HAP-1 (cell line): ENCODE results near the gene OPRD1.
A peak's percentile ranks its signal among the peaks of the same experiment; 100 is the strongest.
"Not testable (repeated sequence)": the region's sequence is repeated elsewhere in the genome, so short reads cannot be mapped to it uniquely, and the experiment has no call there.

Source experiments
- DNase-seq, 2 experiments: peaks; one replicate each; pipeline ENCODE4 v3.0.0-alpha.2; 2016 to 2020; ENCODE audit warnings: low spot score in 2 of 2
- H3K27me3 ChIP-seq: fragments of 250-450 bp; sonication (Bioruptor Pico); 2 replicates; pipeline ENCODE4 v1.5.1; 2020; ENCODE audit warnings: low read depth, mild to moderate bottlenecking, moderate library complexity
- H3K36me3 ChIP-seq: fragments of 250-450 bp; sonication (Bioruptor Pico); replicated peaks from 2 replicates; pipeline ENCODE4 v1.5.1; 2020; ENCODE audit warnings: mild to moderate bottlenecking
- H3K4me1 ChIP-seq: fragments of 250-450 bp; sonication (Bioruptor Pico); 2 replicates; pipeline ENCODE4 v1.5.1; 2020; ENCODE audit warnings: mild to moderate bottlenecking
- H3K4me3 ChIP-seq: fragments of 250-450 bp; sonication (Bioruptor Pico); 2 replicates; pipeline ENCODE4 v1.5.1; 2020; ENCODE audit warnings: mild to moderate bottlenecking, moderate library complexity
- H3K9me3 ChIP-seq: fragments of 250-450 bp; sonication (Bioruptor Pico); 2 replicates; pipeline ENCODE4 v1.5.1; 2020; ENCODE audit warnings: mild to moderate bottlenecking, moderate library complexity
- in situ Hi-C: fragments of 300-500 bp; cut with MboI; formaldehyde crosslinking; loops from 3 replicates; pipeline ENCODE4 v1.14.3; 2020; ENCODE audit warnings: low sequenced_read_pairs, inconsistent platforms, mixed read lengths

OPRD1 gene

DNA sequence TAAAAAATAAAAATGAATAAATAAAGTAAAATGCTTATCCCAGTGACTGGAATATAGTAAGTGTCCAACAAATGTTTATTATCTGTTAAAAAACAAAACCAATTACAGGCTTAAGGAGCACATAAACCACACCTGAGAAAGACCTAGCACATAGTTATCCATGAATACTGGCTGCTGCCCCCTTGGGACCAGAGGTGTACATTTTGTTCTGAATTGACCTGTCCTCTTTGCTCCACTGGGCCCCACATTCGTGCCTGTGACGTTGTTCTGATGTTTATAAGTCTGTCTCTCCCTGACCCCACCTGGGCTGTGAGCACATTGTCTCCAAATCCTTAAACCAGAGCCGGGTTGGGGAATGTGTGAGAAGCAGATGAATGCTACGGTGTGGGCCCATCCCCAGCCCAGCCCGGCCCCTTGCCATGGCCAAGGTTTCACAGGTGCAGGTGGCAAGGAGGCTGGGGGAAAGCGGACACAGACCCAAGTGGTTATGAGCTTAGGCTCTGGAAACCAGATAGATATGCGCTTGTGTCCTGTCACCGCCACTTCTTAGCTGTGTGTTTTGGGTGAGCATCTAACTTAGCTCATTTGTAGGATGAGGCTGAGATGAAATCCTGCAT lies 29.1 kb downstream of the OPRD1 start:
- no peak for DNase-seq
- in situ Hi-C loops, result no loop called here
- Histone ChIP-seq H3K4me3 (no peak overlapping the region), H3K27me3 (no peaks in the 10 kb centered on the region), H3K4me1 (no peaks in the 10 kb centered on the region), H3K9me3 (no peaks in the 10 kb centered on the region), H3K36me3 (no peaks in the 10 kb centered on the region)

DNA sequence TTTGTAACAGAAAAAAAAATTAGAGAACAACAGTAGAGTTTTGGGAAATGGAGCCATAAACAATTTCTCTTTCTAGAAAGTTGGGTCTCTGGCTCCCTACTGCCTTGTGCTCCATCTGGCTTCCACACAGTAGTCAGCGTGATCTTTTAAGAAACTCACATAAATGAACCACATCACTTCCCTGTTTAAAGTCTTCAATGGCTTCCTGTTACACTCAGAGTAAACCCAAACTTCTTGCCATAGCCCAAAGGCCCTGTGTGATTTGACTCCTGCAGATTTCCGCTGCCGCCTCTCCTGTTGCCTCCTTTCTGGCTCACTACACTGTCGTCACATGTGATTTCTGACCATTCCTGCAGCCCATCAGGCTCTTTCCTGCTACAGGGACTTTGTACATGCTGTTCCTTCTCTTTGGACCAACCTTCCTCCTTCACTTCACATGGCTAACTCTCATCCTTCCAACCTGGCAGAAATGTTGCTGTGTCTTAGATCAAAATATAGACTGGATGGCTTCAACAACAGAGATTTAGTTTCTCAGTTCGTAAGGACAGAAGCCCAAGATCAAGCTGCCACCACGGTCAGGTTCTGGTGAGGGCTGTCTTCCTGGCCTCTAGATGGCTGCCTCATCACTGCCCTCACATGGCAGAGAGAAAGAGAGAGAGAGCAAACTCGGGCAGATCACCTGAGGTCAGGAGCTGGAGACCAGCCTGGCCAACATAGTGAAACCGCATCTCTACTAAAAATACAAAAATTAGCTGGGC lies 34.0 kb downstream of the OPRD1 start:
- in situ Hi-C loops, result no loop called here
- H3K4me1 ChIP-seq, result no peaks in the 10 kb centered on the region
- no peaks in the 10 kb centered on the region for H3K9me3 ChIP-seq
- no peaks in the 10 kb centered on the region for H3K36me3 ChIP-seq
- H3K27me3 ChIP-seq, result no peaks in the 10 kb centered on the region
- no peak overlapping the region for H3K4me3 ChIP-seq
- peak in 1 of 2 experiments; percentile 26 for DNase-seq

- H3K4me1 ChIP-seq, H3K4me3 ChIP-seq, DNase-seq, H3K36me3 ChIP-seq, H3K9me3 ChIP-seq, in situ Hi-C loops, H3K27me3 ChIP-seq: not testable (repeated sequence)
These were observed 35.2 kb downstream of the OPRD1 start for GRCh38 chr1:28847207-28847606.

GRCh38 chr1:28848416-28848815 lies 36.4 kb downstream of the OPRD1 start:
- Histone ChIP-seq H3K4me3 (no peak overlapping the region), H3K4me1 (no peaks in the 10 kb centered on the region), H3K9me3 (no peaks in the 10 kb centered on the region), H3K27me3 (no peaks in the 10 kb centered on the region), H3K36me3 (no peaks in the 10 kb centered on the region)
- DNase-seq, result no peak
- in situ Hi-C loops, result no loop called here

DNA sequence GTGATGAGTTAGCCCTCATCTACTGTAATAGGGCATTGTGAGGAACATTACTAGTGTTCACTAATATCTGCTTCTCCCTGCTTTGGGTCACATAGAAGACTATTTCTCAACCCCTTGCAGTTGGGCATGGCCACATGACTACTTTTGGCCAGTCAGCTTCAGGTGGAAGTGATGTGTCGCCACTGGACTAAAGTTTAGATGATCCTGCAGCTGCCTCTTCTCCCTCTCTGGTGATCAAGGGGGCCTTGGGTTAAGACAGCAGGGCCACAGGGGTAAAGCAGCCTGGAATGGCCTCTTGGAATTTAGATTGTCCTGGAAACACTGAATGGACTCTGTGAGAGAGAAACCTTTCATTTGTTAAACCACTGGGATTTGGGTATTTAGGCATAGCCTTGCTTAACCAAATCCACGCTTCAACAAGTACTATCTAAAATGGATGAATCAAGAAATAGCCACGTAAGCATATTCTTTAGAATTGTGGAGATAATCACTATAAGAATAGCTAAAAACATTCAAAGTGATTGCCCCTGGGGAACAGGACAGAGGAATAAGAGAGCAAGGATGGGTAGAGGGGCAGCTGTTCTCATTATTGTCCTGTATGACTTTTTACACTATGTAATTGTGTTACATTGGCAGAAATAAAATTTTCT lies 41.2 kb downstream of the OPRD1 start:
- H3K4me1 ChIP-seq, result no peaks in the 10 kb centered on the region
- in situ Hi-C loops, result loop anchor here (25.0 kb wide), 1 partner anchor 441 kb away; no protein-coding TSS in a partner anchor

GRCh38 chr1:28854406-28854805 lies 42.4 kb downstream of the OPRD1 start:
- not testable (repeated sequence) for H3K4me3 ChIP-seq, H3K27me3 ChIP-seq, H3K4me1 ChIP-seq, H3K36me3 ChIP-seq, H3K9me3 ChIP-seq, DNase-seq
- in situ Hi-C loops, result loop anchor here (25.0 kb wide), 1 partner anchor 442 kb away; no protein-coding TSS in a partner anchor

More for the DNA sequence above, 41.2 kb downstream of the OPRD1 start:
- Histone ChIP-seq H3K27me3 (no peaks in the 10 kb centered on the region), H3K9me3 (no peaks in the 10 kb centered on the region), H3K4me3 (no peak overlapping the region), H3K36me3 (no peaks in the 10 kb centered on the region)
- DNase-seq, result no peak

- H3K9me3 ChIP-seq, result no peaks in the 10 kb centered on the region
- no peaks in the 10 kb centered on the region for H3K36me3 ChIP-seq
- in situ Hi-C loops, result loop anchor here (25.0 kb wide), 1 partner anchor 443 kb away; no protein-coding TSS in a partner anchor
- no peaks in the 10 kb centered on the region for H3K27me3 ChIP-seq
- DNase-seq, result no peak
- no peaks in the 10 kb centered on the region for H3K4me1 ChIP-seq
- no peak overlapping the region for H3K4me3 ChIP-seq
These were observed 43.1 kb downstream of the OPRD1 start for GRCh38 chr1:28855046-28855445.

DNA sequence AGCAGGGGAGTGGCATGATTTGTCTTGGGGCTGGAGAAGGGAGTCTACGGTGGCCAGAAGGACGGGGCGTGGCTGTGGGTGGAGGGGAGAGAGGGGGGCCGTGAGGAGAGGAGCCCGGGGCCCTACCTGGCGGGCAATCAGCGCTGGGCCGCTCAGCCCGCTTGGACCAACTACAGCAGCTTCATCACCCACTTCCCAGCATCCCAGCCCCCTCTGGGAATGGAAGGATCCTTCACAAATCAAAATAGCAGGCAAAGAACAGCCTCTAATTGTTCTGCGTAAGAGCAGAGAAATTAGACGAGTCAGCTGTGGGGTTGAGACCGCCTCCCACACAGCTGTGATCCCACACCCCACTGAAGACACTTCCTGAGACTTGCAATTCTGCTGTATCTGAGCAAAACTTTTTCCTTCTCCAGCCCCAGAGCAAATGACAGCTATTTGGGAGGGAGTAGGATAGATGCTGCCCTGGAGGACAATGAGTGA lies 43.5 kb downstream of the OPRD1 start:
- Histone ChIP-seq H3K9me3 (no peaks in the 10 kb centered on the region), H3K4me3 (no peak overlapping the region), H3K4me1 (no peaks in the 10 kb centered on the region), H3K36me3 (no peaks in the 10 kb centered on the region), H3K27me3 (no peaks in the 10 kb centered on the region)
- in situ Hi-C loops, result loop anchor here (25.0 kb wide), 1 partner anchor 443 kb away; no protein-coding TSS in a partner anchor
- DNase-seq, result no peak

- Histone ChIP-seq H3K27me3 (no peaks in the 10 kb centered on the region), H3K36me3 (no peaks in the 10 kb centered on the region), H3K4me3 (no peak overlapping the region), H3K9me3 (no peaks in the 10 kb centered on the region), H3K4me1 (no peaks in the 10 kb centered on the region)
- no peak for DNase-seq
- in situ Hi-C loops, result loop anchor here (25.0 kb wide), 1 partner anchor 444 kb away; no protein-coding TSS in a partner anchor
These were observed 44.0 kb downstream of the OPRD1 start for GRCh38 chr1:28855969-28856368.

- Histone ChIP-seq H3K4me3 (no peak overlapping the region), H3K36me3 (no peaks in the 10 kb centered on the region), H3K9me3 (no peaks in the 10 kb centered on the region), H3K4me1 (peaks cover 9% of the 10 kb centered on the region), H3K27me3 (no peaks in the 10 kb centered on the region)
- in situ Hi-C loops, result loop anchor here (25.0 kb wide), 1 partner anchor 448 kb away; no protein-coding TSS in a partner anchor
- DNase-seq, result no peak
These were observed 48.5 kb downstream of the OPRD1 start for GRCh38 chr1:28860332-28861073.

GRCh38 chr1:28862571-28863403 lies 50.8 kb downstream of the OPRD1 start:
- Histone ChIP-seq H3K9me3 (no peaks in the 10 kb centered on the region), H3K4me1 (peaks cover 10% of the 10 kb centered on the region), H3K27me3 (no peaks in the 10 kb centered on the region), H3K4me3 (no peak overlapping the region), H3K36me3 (no peaks in the 10 kb centered on the region)
- in situ Hi-C loops, result loop anchor here (25.0 kb wide), 1 partner anchor 450 kb away; no protein-coding TSS in a partner anchor
- DNase-seq, result no peak

DNA sequence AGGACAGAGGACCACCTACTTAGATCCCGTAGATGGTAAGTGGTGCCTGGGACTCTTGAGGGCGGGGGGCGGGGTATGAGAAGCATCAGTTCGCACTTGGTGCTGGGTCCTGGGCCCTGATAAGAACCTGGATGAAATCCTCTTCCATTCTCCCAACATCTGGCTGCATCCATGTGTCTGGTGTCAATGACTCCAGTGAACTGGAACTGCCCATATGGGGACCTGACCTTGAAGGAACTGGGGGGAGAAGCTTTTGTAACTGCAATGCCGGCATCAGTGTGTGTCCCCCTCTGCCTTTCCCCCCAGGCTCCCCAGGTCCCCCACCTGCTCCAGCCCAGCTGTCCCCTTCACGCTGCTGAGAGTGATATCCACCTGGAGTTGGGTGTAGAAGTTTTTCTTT lies 52.7 kb downstream of the OPRD1 start:
- in situ Hi-C loops, result loop anchor here (5.0 to 25.0 kb wide), 2 partner anchors 77 to 452 kb away; no protein-coding TSS in a partner anchor
- DNase-seq, result no peak
- Histone ChIP-seq H3K9me3 (no peaks in the 10 kb centered on the region), H3K27me3 (no peaks in the 10 kb centered on the region), H3K36me3 (no peaks in the 10 kb centered on the region), H3K4me3 (no peak overlapping the region), H3K4me1 (peaks cover 10% of the 10 kb centered on the region)
